ENCODE results near the gene PLPP1.

Gene PLPP1

DNA sequence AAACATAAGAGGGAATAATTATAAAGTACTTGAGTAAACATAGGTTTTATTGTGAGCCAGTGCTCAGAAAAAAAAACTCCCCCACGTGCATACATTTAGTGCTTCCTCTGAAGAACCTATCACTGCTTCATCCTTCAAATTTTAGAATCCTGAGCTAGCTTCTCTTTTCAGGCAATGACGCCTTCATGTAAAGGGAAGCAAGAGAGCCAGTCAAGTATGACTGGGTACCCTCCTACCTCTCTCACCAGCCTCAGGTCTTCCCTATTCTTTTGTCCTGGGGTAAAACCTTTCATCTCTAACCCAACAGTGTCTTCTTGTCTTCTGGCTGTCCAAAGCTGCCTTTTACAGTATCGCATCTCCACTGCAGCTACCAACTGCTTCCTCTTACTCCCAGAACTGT lies 32.0 kb downstream of the PLPP1 start:
- no peak for DNase-seq

DNA sequence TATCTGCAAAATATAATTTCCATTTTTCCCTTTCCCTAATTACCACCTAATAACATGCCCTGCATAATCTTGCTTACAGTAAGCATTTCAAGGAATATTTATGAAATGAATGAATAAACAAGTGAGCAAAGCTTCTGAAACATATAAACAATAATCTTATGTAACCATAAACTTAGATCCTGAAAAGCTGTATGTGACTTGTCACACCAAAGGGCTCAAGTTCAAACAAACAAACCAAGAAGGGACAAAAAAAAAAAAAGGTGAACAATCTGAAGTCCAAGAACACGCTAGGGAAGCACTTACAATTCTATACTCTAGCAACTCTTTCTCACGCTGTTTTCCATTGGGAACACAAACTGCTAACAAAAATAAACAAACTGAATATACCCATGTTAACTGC lies 36.3 kb downstream of the PLPP1 start:
- DNase-seq = no peak

DNA sequence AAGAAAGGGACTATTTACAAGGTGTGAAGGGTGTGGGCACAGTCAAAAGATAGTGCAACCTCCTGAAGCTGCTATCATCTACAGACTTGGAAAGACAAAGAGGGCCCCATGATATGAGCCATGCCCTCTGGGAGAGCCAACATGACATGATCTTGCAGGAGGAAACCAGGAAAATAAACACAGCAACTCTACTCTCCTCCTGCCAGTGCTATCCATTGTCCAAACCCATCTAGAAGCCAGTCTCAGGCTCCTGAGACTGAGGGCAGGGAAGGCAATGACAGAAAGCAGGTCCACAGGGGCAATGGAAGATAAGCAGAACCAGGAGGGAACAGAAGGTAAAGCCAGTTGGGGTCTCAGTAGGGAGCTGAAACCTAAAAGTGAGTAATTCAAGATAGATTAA lies 37.1 kb downstream of the PLPP1 start:
- DNase-seq = no peak

DNA sequence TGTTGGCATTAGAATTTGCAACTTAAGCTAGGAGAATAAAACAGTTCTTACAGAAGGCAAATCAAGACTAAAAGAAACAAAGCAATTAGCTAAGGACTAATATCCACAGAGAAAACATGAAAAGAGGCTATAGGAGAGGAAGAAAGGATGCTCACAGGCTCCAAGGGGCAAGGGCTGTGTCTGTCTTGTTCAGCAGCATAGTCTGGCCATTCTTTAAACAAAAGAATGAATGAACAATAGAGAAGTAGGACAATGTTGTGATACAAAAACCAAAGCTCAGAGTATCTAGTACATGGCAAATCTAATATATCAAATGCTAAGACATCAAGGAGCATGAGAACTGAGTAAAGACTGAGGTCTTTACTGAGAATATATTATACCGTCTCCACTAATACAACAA lies 39.5 kb downstream of the PLPP1 start:
- DNase-seq = no peak

DNA sequence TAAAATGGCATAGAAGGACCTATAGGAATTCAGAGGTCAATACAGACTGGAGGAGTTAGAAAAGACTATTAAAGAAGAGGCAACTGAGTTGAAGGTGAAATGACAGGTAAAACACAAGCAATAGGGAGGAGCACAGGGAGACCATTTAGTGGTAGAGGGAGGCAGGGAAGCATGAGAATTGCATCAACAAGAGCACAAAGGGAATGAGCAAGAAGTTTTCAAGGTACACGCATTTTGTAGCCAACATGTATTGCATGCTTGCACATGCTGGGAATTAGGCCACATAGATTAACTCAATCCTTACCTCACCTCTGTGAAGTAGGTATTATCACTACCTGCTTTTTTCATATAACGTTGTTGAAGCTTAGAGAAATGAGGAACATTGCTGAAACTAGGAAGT lies 42.3 kb downstream of the PLPP1 start:
- DNase-seq = no peak

DNA sequence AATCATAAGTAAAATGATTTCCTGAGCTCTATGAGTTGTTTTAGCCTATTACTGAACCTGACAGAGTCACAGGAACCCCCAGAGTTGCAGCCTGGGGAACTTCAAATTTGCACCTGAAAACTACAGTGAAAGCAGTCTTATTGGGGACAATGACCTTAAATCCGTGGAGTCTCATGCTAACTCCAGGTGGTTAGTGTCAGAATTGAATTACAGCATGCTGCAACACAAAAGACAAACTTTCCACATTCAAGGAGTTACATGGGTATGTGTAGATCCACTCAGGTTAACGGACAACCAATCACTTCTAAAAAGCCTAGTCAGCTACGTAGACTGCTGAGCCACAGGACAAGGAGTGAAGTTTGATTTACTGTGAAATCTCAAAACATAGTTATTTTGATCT lies 49.7 kb downstream of the PLPP1 start:
- no peak for DNase-seq

DNA sequence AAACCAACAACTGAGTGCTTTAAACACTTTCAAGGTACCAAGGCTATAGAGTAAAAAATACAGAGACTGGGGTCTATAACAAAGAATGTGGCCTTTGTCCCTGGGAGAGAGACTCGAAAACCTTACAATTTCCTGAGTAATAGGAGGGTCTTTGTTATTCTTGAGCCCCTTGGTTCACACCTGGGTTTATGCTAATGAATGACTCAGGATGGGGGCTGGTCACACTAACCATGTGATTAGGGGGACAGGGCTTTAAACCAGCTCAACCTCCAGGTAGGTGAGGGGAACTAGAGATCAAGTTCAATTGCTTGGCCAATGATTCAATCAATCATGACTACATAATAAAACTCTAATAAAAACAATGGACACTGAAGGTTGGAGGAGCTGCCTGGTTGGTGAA lies 50.2 kb downstream of the PLPP1 start:
- no peak for DNase-seq

DNA sequence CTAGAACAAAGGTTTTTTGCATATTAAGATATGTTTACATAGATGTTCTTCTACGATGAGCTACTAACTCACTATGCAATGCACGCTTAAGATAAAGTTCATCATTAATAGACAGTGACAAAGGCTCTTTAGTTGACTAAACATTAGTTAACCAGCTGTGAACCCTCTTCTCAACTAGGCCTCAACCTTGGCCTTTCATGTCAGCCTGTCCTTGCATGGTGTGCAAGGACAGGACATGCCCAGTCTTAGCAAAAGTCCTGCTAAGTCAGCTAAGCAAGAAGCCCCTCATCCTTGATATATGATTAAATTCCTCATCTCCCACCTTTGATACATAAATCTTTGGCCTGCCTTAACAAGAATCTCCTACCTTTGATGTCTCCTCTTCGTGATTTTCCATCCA lies 50.9 kb downstream of the PLPP1 start:
- DNase-seq = no peak

DNA sequence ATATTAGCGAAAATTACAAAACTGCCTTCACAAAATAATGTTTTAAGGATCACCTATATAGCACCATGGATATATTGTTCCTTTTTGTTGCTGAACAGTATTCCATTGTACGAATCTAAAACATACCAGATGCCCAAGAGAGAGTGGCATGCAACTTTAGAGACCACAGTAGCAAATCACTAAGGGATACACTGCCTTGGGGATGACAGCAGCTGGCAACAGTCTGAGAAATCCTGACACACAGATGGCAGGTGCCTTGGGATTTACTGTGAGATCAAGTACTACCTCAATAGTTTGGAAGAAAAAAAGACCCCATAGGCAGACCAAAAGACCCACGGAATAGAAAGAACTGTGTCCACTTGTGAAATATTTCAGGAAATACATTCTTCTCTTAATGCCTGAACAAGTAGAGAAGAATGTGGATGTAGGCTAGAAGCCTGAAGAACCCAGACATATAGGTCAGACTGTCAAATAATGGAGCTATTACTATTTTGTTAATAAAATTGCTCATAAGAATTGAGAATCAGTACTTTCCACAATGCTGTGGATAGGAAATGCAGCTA lies 53.4 kb downstream of the PLPP1 start:
- DNase-seq = no peak

DNA sequence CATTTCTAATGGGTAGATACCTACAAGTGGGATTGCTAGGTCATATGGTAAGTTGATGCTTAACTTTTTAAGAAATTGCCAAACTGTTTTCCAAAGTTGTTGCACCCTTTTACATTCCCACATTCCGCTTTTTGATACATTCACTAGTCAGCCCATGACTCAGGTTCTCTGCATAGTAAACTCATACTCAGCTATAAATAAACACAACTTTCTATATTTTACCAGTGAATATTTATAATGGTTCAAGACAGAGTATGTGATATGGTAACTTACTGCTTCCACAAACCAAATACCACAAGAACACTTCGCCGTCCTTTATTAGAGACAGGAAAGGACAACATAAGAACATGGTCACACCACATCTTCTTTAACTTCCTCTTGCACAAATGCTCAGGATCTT lies 54.0 kb downstream of the PLPP1 start:
- no peak for DNase-seq

DNA sequence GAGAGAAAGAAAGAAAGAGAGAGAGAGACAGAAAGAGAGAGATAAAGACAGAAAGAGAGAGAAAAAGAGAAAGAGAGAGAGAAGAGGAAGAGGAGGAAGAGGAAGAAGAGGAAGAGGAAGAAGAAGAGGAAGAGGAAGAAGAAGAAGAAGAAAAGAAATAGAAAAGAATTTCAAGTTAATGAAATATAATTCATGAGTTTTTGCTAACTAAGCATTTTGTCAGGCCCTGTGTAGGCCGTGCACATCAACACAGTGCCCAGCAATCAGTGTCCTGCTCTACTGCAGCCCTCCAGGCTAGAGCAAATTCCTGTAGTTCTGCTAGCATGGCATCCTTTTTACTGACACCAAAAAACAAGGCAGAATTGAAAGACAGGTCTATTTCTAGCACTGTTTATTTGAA lies 62.1 kb downstream of the PLPP1 start:
- no peak for DNase-seq

DNA sequence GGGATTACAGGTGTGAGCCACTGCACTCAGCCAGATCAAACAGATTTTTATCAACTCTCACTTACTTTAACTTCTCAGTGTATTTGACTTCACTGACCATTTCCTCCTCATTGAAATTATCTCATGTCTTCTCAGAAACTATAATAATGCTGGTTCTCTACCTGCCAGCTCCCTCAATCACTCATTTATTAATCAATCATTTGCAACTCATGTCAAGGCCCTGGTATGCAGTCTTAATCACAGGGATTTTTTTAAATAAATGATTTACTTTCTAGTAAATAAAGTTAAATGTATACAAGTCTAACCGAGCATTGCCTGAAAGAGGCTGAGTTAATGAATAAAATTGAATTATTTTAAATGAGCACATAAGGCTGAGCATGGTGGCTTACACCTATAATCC lies 63.3 kb downstream of the PLPP1 start:
- DNase-seq = no peak

DNA sequence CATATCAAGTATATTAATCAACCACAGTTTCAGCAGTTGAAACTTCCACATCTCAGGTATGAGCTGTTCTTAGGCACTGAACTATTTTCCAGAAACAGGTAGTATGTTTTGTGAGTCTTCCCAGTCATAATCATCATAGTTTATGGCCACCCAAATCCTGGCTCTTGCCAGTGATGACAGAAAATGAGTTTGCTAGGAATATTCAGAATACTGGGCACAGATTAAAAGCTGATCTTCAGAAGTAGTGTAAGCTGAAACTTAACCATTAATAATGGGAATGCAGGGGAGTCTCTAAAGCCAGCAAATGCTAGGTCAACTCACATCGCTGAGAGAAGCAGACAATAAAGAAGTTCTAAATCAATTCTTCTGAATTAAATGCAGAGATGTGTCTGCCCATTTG lies 64.5 kb downstream of the PLPP1 start:
- no peak for DNase-seq

DNA sequence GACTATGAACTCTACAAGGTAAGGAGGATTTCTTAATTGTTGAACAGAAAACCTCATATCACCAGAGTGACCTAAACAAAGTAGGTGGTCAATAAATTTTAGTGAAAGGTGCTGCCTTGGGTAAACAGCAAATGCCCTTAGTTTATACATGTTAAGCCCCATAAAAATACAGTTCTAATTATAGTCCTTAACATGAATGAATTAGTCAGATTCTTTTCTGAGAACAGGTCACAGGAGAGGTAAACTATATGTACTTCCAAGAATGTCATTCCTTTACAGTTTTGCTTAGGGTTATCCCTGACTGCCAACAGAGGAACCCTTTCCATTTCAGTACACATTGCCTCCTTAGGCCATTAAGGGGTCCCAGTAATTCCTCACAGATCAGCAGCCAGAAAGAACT lies 64.9 kb downstream of the PLPP1 start:
- no peak for DNase-seq

DNA sequence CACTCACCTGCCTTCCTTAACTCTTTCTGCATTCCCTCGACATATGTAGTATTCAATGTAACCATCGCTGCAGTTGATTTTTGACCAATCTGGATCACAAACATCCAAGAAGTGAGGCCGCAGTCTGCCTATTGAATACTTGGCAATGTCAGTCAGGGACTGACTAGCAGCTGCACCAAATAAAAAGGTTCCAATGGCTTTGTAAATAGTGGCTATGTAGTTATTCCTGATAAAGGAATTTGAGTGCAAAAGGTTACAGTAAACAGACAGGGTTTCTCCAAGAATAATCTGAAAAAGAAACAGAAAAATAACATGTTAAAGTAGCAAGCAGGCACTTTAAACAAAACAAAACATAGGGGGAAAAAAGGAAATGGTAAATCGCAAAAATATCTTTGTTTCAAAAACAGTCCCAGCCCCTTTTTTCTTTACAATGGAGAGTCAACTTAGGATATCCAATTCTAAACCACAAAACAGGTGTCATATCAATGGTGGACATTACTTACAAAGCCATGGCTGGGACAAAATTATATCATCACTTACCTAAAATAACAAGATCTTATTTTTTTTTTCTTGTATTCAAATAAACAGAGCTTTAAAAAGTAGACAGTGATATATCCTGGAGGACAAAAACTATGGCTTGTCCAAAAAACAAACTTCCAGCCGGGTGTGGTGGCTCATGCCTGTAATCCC lies 66.8 kb downstream of the PLPP1 start:
- no peak for DNase-seq

DNA sequence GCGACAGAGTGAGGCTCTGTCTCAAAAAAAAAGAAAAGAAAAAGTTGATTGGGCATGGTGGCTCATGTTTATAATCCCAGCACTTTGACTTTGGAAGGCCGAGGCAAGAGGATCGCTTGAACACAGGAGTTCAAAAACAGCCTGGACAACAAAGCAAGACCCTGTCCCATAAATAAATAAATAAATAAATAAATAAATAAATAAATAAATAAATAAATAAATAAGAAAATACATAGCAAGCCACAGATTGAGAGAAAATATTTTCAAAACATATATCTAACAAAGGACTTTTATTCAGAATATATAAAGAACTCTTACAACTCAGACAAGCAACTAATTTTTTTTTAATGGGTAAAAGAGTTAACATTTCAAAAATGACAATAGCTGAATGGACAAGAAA lies 71.2 kb downstream of the PLPP1 start:
- DNase-seq = no peak

DNA sequence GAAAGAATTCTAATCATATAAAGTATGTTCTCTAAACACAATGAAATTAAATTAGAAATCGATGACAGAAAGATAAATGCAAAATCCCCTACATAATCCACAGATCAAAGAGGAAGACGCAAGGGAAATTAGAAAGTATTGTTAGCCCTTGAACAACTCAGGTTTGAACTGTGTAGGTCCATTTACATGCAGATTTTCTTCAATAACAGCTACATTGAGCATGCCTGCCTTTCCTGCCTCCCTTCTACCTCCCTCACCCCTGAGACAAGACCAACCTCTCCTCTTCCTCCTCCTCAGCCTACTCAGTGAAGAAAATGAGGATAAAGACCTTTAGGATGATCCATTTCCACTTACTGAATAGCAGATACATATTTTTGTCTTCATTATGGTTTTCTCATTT lies 75.2 kb downstream of the PLPP1 start:
- DNase-seq = no peak

DNA sequence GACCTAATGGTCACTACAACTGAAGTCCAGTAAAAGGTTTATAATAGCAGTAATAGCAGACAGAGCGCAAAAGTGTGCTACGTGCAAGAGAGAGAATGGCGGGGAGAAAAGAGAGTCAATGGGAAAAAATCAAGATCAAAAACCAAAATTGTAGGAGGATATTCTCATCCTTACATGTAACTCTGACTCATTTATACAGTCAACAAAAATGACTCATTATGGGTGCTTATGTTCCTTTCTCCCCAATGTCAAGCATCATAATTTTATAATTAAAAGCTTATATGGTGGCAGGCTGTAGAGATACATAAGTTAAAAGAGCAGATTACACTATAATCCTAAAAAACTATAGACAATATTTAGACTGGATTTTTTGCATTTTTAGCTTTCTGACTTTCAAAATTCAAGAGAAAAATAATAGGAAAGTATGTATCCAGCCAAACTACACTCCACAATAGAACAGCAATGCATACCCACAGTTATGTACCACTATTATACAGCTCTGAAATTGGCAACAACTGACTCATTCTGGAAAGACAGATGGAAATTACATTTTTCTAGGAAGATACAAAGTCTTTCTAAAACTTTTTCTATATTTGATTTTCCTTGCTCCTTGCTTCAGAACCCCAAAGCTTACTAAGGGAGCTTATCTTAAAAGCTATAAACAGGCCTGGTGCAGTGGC lies 78.4 kb downstream of the PLPP1 start:
- no peak for DNase-seq

DNA sequence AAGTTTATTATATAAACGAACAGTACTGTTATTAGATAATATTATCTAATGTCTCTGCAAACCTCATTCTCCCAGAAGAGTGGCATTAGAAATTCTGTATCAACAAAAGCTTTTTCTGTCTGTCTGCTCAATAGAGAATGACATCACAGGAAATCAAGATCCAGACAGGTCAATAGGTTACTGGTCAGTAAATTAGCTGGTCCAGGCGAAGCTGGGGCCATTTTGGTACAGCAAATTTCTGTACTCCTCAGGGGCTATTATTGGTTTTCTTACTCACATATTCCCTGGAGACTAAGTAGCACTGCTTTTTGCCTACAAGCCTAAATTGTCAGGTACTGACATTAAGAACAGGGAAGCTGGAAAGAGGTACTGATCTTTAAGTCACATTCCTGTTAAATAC lies 80.5 kb downstream of the PLPP1 start:
- DNase-seq = no peak

DNA sequence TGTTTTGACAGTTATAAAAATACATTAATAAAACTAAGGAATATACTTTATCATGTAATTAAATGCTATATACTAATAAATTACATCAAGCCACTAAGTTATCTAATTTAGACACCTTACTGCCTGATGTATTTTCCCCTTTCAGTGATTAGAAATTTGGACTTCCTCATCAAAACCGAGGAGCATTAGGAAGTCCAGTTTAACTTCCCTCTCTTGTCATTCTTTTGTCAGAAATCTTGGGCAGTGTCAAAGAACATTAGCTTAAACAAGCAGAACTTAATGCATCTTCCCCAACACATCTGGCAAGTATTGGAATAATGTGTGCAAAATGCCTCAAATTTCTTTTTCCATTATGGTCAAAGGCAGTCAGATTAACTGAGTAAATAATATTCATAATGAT lies 81.6 kb downstream of the PLPP1 start:
- no peak for DNase-seq

DNA sequence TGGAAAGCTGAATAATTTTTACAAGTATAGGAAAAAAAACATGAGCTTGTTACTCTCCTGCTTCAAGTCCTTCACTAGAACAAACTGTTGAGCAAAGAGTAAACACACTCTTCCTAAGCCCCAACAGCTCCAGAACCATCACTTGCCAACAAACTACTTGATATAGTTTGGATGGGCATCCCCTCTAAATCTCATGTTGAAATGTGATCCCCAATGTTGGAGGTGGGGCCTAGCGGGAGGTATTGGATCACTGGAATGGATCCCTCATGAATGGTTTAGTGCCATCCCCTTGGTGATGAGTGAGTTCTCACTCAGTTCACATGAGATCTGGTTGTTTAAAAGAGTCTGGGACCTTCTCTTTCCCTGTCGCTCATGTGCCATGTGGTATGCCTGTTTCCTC lies 82.8 kb downstream of the PLPP1 start:
- DNase-seq = no peak

DNA sequence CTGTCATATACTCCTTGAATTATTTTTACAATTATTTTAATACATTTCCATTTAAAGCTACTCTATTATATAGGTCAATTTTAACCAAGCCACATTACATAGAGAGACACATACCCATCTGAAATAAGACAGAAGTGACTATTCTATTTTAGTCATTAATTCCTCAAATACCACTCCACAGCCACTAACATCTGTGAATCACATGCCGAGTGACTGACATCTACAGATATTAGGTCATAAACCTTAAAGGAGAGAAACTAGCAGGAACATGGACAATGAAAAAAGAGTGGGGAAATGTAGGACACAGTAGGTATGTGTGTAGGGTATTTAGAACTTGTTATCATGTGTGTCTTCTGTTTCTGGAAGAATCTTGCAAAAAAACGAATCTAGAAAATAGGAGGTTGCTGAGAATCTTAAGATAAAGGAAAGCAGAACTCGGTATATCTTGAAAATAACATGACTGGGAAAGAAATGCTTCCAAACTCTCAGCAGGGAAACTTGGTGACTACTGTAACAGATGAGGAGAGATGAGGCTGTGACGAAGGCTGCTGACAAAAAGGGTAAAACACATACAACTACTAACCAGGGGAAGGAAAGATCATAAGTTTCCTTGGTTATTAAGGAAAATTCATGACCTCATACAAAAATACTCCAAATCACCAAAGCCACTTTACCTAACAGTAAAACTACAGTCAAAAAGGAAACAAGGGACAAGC lies 84.6 kb downstream of the PLPP1 start:
- no peak for DNase-seq

DNA sequence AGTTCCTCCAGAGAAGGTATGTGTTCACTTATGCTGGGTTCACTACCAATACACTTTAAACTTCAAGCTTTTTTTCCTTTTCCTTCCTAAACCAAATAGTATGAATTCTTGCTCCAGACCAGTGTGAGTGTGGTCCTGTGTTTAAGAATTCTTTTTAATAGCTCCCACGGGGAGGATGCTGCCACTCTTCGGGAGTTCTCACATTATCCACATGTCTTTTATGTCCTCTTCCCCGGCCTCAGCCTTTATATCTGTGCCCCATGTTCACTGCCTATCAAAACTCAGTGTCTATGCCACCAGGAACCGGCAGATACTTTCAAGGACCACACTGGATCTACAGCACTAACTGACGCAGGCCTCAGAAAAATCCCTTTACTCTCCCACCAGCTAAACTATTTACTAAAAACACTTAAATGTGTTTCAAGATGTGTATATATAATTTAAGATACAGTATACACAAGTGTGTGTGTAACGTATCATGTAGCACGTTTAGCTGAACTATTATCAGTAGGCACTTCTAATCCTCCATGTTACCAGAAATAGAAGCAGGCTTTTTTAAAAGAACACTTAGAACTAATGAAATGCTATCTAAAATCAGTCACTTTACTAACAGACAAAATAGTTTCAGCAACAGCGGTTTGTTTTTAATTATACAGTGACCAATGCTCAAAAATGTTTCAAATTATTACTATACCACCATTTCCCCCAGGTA lies 88.0 kb downstream of the PLPP1 start:
- DNase-seq = no peak

DNA sequence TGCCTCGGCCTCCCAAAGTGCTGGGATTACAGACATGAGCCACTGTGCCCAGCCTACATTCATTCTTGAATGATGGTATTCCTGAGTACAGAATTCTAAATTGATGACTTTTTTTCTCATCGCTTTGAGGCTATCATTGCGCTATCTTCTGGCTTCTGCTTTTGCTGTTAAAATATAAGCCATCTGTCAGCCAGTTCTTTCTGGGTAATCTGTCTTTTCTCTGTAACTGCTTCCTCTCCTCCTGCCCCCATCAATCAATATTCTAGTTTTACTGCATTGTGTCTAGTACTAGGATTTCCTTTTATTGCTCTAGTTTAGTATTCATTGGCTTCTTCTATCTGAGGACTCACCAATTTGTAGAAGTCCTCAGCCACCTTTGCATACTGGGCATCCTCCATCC lies 89.0 kb downstream of the PLPP1 start:
- no peak for DNase-seq

Data from islet precursor cell (in vitro differentiated cells).